Transverse colon (tissue), 4 donors: Measurements from ENCODE around the gene CLDN9. TPM values are rescaled to one million over a fixed set of nuclear protein-coding genes. Genes with fewer than 3 reads are reported as not detected.
A peak's percentile ranks its signal among the peaks of the same experiment; 100 is the strongest.

Source experiments
- DNase-seq: peaks from one replicate; pipeline ENCODE4 v3.0.0-alpha.2; 2019
- H3K27ac ChIP-seq, 4 donors: fragments of 200-600 bp; sonication (generic); 2 replicates each; pipeline ENCODE4 v1.5.1; 2016 to 2018; ENCODE audit warnings: inconsistent platforms in 4 of 4
- H3K27me3 ChIP-seq: fragments of 200-600 bp; sonication (generic); 2 replicates; pipeline ENCODE4 v1.5.1; 2017; ENCODE audit warnings: inconsistent platforms
- H3K36me3 ChIP-seq, 4 donors: fragments of 200-600 bp; sonication (generic); 2 replicates each; pipeline ENCODE4 v1.5.1; 2017 to 2019; ENCODE audit warnings: inconsistent platforms in 4 of 4
- H3K4me1 ChIP-seq, 4 donors: fragments of 200-600 bp; sonication (generic); 2 replicates each; pipeline ENCODE4 v1.5.1; 2017 to 2020; ENCODE audit warnings: inconsistent platforms in 4 of 4
- H3K4me3 ChIP-seq, 4 donors: fragments of 200-600 bp; sonication (generic); 1 replicate in 1 of 4; 2 replicates in 3 of 4; pipeline versions ENCODE4 v1.5.1 to v1.6.1; 2017 to 2019; ENCODE audit warnings: inconsistent platforms in 4 of 4
- H3K9me3 ChIP-seq, 2 donors: fragments of 200-600 bp; sonication (generic); 2 replicates each; pipeline ENCODE4 v1.5.1; 2017 to 2019; ENCODE audit warnings: inconsistent platforms in 2 of 2
- CTCF ChIP-seq, 5 experiments: fragments of 200-600 bp in 3 of 5; fragments of 450-650 bp in 2 of 5; sonication (generic) in 3 of 5; IDR thresholded peaks; 1 replicate in 2 of 5; 2 replicates in 3 of 5; pipeline ENCODE4 v1.5.1; 2016 to 2017; ENCODE audit warnings: antibody characterized with exemption in 5 of 5, inconsistent platforms in 3 of 5, mild to moderate bottlenecking in 2 of 5, moderate library complexity in 1 of 5
- EP300 ChIP-seq: sonication (generic); formaldehyde crosslinking; IDR thresholded peaks from one replicate; pipeline ENCODE4 v1.6.1; 2017; ENCODE audit warnings: antibody characterized with exemption, low read depth
- POLR2A ChIP-seq: fragments of 450-650 bp; IDR thresholded peaks from one replicate; pipeline ENCODE4 v1.6.1; 2016; ENCODE audit warnings: antibody characterized with exemption, mild to moderate bottlenecking, moderate library complexity
- POLR2AphosphoS5 ChIP-seq, 3 donors: sonication (generic); formaldehyde crosslinking; IDR thresholded peaks; one replicate each; pipeline ENCODE4 v1.6.1; 2016; ENCODE audit warnings: antibody characterized with exemption in 3 of 3
- WGBS, 2 donors: methylation state at CpG; one replicate each; pipeline ENCODE4 v1.1.5; 2018; ENCODE audit warnings: low coverage in 1 of 2; 5-methylcytosine and 5-hydroxymethylcytosine counted together
- in situ Hi-C, 4 donors: fragments of 200-750 bp; cut with MboI; loops; one replicate each; pipeline versions ENCODE4 v1.15.0 to v1.15.1; 2017; ENCODE audit warnings: low sequenced_read_pairs in 3 of 4, low pct_ligation_motif_present in 1 of 4, low pct_unique_long_range_greater_than_20kb in 1 of 4
- intact Hi-C: fragments of 100-400 bp; cut with DNase I; formaldehyde crosslinking; loops from one replicate; pipeline ENCODE4 v1.15.1; 2023; ENCODE audit warnings: low total_unique reads
- total RNA-seq, 4 donors: library from RNA; depleted of rRNA; stranded (reverse); fragments of >200 nt; gene quantifications; one replicate each; pipeline ENCODE4 v1.1.0, GENCODE V29; 2016

CLDN9 gene
- total RNA-seq, result 1 to 10 TPM in 1 of 4 donors, under 1 TPM in 1, not detected in 2; 0.55 to 1.1 TPM

- peak; percentile 15 for TF ChIP-seq POLR2A
- TF ChIP-seq EP300, result no peak
- no peak for TF ChIP-seq CTCF (IDR thresholded peaks at IDR 0.05)
- peak in 1 of 3 donors; percentile 26 for TF ChIP-seq POLR2AphosphoS5 (IDR thresholded peaks at IDR 0.05)
- H3K36me3 ChIP-seq, result no peaks in the 10 kb centered on the region
- H3K9me3 ChIP-seq, result no peaks in the 10 kb centered on the region
- DNase-seq, result peak; percentile 63
- 8 to 51% methylated on average over 4 to 18 of the region's 27 CpGs for WGBS, 2 donors
- in situ Hi-C loops, result no loop called here
- intact Hi-C loops, result no loop called here
- peaks cover 4 to 28% (median 8%) of the 10 kb centered on the region in 4 donors for H3K4me1 ChIP-seq
- no peak within 1 kb of the TSS for H3K4me3 ChIP-seq
- H3K27me3 ChIP-seq, result peaks cover 59% of the 10 kb centered on the region
- H3K27ac ChIP-seq, result no peak within 1 kb of the TSS
These were observed at the start of gene CLDN9 for GRCh38 chr16:3012828-3013420. Gene CLDN9 (plus strand): TSS chr16:3012923. CDS start chr16:3013363, 440 bp downstream.

GRCh38 chr16:2963074-2963722, 49.5 kb upstream of the CLDN9 start:
- Histone ChIP-seq H3K9me3 (no peaks in the 10 kb centered on the region), H3K4me1 (peaks cover 25 to 44% (median 42%) of the 10 kb centered on the region in 4 donors), H3K27me3 (peaks cover 91% of the 10 kb centered on the region), H3K27ac (no peak overlapping the region), H3K36me3 (no peaks in the 10 kb centered on the region), H3K4me3 (peak overlapping the region in 2 of 4 donors; percentile 31 to 41)
- no peak for TF ChIP-seq POLR2AphosphoS5 (IDR thresholded peaks at IDR 0.05)
- in situ Hi-C loops, result no loop called here
- intact Hi-C loops, result no loop called here
- peak; percentile 8 for DNase-seq
- WGBS, 2 donors, result 2% methylated on average over 16 of the region's 40 CpGs; no CpG with 5 or more reads in 1 of the 2 donors

GRCh38 chr16:2963723-2964474, 48.8 kb upstream of the CLDN9 start, which contains the start of gene KREMEN2:
Gene KREMEN2 (plus strand): TSS chr16:2964275. CDS start chr16:2964521, 246 bp downstream.
- H3K4me3 ChIP-seq, result peak within 1 kb of the TSS in 2 of 4 donors; percentile 31 to 41
- in situ Hi-C loops (no loop called here), intact Hi-C loops (no loop called here)
- DNase-seq, result peak; percentile 21
- TF ChIP-seq CTCF (IDR thresholded peaks at IDR 0.05) (no peak), POLR2AphosphoS5 (IDR thresholded peaks at IDR 0.05) (no peak), EP300 (no peak), POLR2A (no peak)
- H3K4me1 ChIP-seq, result peaks cover 30 to 51% (median 48%) of the 10 kb centered on the region in 4 donors
- 1% methylated on average over 52 of the region's 60 CpGs; no CpG with 5 or more reads in 1 of the 2 donors for WGBS, 2 donors
- H3K9me3 ChIP-seq, result no peaks in the 10 kb centered on the region
- peaks cover 93% of the 10 kb centered on the region for H3K27me3 ChIP-seq
- no peaks in the 10 kb centered on the region for H3K36me3 ChIP-seq
- no peak within 1 kb of the TSS for H3K27ac ChIP-seq

- no peaks in the 10 kb centered on the region for H3K9me3 ChIP-seq
- H3K4me1 ChIP-seq, result peaks cover 30 to 54% (median 51%) of the 10 kb centered on the region in 4 donors
- H3K27me3 ChIP-seq, result peaks cover 85% of the 10 kb centered on the region
- H3K36me3 ChIP-seq, result no peaks in the 10 kb centered on the region
- TF ChIP-seq CTCF (IDR thresholded peaks at IDR 0.05) (no peak), EP300 (no peak), POLR2AphosphoS5 (IDR thresholded peaks at IDR 0.05) (no peak), POLR2A (no peak)
- no peak overlapping the region for H3K27ac ChIP-seq
- intact Hi-C loops (no loop called here), in situ Hi-C loops (no loop called here)
- WGBS, 2 donors, result 1% methylated on average over 39 of the region's 68 CpGs; no CpG with 5 or more reads in 1 of the 2 donors
- H3K4me3 ChIP-seq, result peak overlapping the region in 2 of 4 donors; percentile 31 to 41
- peak; percentile 58 for DNase-seq
These were observed 48.0 kb upstream of the CLDN9 start for GRCh38 chr16:2964475-2965336.
